Panc1 (cell line): ENCODE results near the gene RFX1. TPM values are rescaled to one million over a fixed set of nuclear protein-coding genes. Genes with fewer than 3 reads are reported as not detected.
A peak's percentile ranks its signal among the peaks of the same experiment; 100 is the strongest.

ENCODE experiments used
- ATAC-seq: fragments of 200-7000 bp; cut with Tn5 transposase; 2 replicates; pipeline ENCODE4 v1.9.1; 2020; ENCODE audit warnings: mild to moderate bottlenecking, moderate library complexity
- BruUV-seq: library from RNA; stranded (reverse); fragments of 400-500 nt; replicated peaks from 2 replicates; lab custom pipeline; 2021; lab: Mats Ljungman, UMichigan
- CTCF ChIA-PET: fragments of 300-600 bp; sonication (Branson Sonifier 250); formaldehyde crosslinking; loops from one replicate; lab custom pipeline; 2022; ENCODE audit warnings: antibody characterized with exemption; lab: Charles Lee
- POLR2A ChIA-PET: fragments of 300-600 bp; sonication (Branson Sonifier 250); formaldehyde crosslinking; loops from one replicate; lab custom pipeline; 2022; ENCODE audit warnings: antibody characterized with exemption; lab: Charles Lee
- DNase-seq: peaks from one replicate; pipeline ENCODE4 v3.0.0-alpha.2; 2010; ENCODE audit warnings: low read depth, low spot score
- H3K27ac ChIP-seq: 2 replicates; pipeline ENCODE4 v1.5.1; 2011; ENCODE audit warnings: mild to moderate bottlenecking, low read length, inconsistent platforms
- H3K27me3 ChIP-seq: fragments of 200-500 bp; sonication (Bioruptor generic); 2 replicates; pipeline ENCODE4 v1.6.0; 2014; ENCODE audit warnings: low read length, inconsistent platforms; ENCODE audit not compliant: control insufficient read depth, insufficient read depth
- H3K36me3 ChIP-seq: fragments of 200-500 bp; sonication (Bioruptor generic); 2 replicates; pipeline ENCODE4 v1.5.1; 2014; ENCODE audit warnings: inconsistent platforms, mild to moderate bottlenecking, low read length, moderate library complexity; ENCODE audit not compliant: control insufficient read depth, insufficient read depth
- H3K4me1 ChIP-seq: 2 replicates; pipeline ENCODE4 v1.5.1; 2011; ENCODE audit warnings: inconsistent platforms, mild to moderate bottlenecking, low read length, moderate library complexity; ENCODE audit not compliant: control insufficient read depth, insufficient read depth
- H3K4me3 ChIP-seq, 2 experiments: 2 replicates each; pipeline ENCODE4 v1.5.1; 2011 to 2012; ENCODE audit warnings: low read depth in 2 of 2, low read length in 2 of 2, mild to moderate bottlenecking in 2 of 2, inconsistent platforms in 1 of 2, moderate library complexity in 1 of 2
- H3K9me3 ChIP-seq: fragments of 200-500 bp; sonication (Bioruptor generic); 2 replicates; pipeline ENCODE4 v1.5.1; 2014; ENCODE audit warnings: low read depth, mild to moderate bottlenecking, inconsistent platforms, low read length, moderate library complexity; ENCODE audit not compliant: control insufficient read depth, insufficient read depth
- POLR2AphosphoS5 ChIP-seq: IDR thresholded peaks from 2 replicates; pipeline ENCODE4 v1.6.1; 2012; ENCODE audit warnings: mild to moderate bottlenecking, low read depth, low read length, moderate library complexity
- SIN3A ChIP-seq: IDR thresholded peaks from 2 replicates; pipeline ENCODE4 v1.6.1; 2012; ENCODE audit warnings: low read depth, mild to moderate bottlenecking, low read length, moderate library complexity, borderline replicate concordance; ENCODE audit not compliant: insufficient read depth
- TCF7L2 ChIP-seq: IDR thresholded peaks from 2 replicates; pipeline ENCODE4 v1.6.1; 2011; ENCODE audit warnings: mild to moderate bottlenecking, low read depth, low read length, inconsistent platforms
- in situ Hi-C: cut with HindIII; loops from 2 replicates; pipeline ENCODE4 v1.10.0; 2016; ENCODE audit warnings: low sequenced_read_pairs, low pct_unique_long_range_greater_than_20kb
- intact Hi-C: fragments of 100-400 bp; cut with micrococcal nuclease; formaldehyde crosslinking; loops from one replicate; pipeline ENCODE4 v1.10.0; 2022; ENCODE audit not compliant: unreplicated experiment
- total RNA-seq: library from RNA; stranded (reverse); gene quantifications from one replicate; pipeline ENCODE4 v1.2.1, GENCODE V29; 2021; ENCODE audit not compliant: unreplicated experiment
- TF ChIP-seq, protein P1 (sequence below): fragments of 450-650 bp; IDR thresholded peaks from 2 replicates; pipeline ENCODE4 v1.5.1; 2017; ENCODE audit warnings: mild to moderate bottlenecking
- TF ChIP-seq, protein P2 (sequence below), 2 experiments: IDR thresholded peaks; 2 replicates each; pipeline ENCODE4 v1.6.1; 2011 to 2012; ENCODE audit warnings: low read depth in 2 of 2, control low read depth in 1 of 2, low read length in 1 of 2, mild to moderate bottlenecking in 1 of 2, moderate library complexity in 1 of 2; ENCODE audit not compliant: insufficient read depth in 1 of 2

Gene RFX1
- total RNA-seq, 1 experiment from 2014 or later, result 15.2 TPM

DNA sequence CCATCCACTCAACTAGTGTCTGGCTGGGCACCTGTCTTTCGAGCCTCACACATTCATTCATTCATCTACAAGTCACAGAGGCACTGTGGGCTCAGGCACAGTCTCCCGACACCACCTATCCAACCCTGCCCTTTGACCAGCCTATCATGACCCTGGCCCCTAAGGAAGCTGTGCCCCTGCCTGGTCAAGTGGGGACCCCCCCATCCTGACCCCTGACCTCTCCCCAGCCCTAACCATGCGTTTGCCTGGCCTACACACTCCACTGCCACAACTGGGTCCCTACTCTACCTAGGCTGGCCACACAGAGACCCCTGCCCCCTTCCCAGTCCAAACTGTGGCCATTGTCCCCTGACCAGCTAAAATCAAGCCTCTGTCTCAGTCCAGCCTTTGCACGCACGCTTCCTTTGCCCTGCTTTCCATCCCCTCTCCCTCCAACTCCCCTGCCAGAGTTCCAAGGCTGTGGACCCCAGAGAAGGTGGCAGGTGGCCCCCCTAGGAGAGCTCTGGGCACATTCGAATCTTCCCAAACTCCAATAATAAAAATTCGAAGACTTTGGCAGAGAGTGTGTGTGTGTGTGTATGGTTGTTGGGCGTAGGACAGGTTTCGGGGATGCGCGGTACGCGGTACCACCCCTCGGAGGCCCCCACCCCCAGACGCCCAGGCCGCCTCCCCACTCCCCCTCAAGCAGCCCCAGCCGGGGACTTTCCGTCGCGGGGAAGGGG, 25.0 kb upstream of the RFX1 start:
- Histone ChIP-seq H3K27me3 (no peaks in the 10 kb centered on the region), H3K36me3 (no peaks in the 10 kb centered on the region; the same call in 1 of the 2 replicates), H3K9me3 (no peaks in the 10 kb centered on the region), H3K27ac (no peak overlapping the region; the same call in 1 of the 2 replicates), H3K4me1 (no peaks in the 10 kb centered on the region), H3K4me3 (peak overlapping the region; percentile 57 to 60)
- DNase-seq (no peak), ATAC-seq (peak; percentile 5)
- intact Hi-C loops (no loop called here), in situ Hi-C loops (no loop called here)
- TF ChIP-seq SIN3A, result no peak
- TF ChIP-seq POLR2AphosphoS5, result no peak
- TF ChIP-seq, protein P1, sequence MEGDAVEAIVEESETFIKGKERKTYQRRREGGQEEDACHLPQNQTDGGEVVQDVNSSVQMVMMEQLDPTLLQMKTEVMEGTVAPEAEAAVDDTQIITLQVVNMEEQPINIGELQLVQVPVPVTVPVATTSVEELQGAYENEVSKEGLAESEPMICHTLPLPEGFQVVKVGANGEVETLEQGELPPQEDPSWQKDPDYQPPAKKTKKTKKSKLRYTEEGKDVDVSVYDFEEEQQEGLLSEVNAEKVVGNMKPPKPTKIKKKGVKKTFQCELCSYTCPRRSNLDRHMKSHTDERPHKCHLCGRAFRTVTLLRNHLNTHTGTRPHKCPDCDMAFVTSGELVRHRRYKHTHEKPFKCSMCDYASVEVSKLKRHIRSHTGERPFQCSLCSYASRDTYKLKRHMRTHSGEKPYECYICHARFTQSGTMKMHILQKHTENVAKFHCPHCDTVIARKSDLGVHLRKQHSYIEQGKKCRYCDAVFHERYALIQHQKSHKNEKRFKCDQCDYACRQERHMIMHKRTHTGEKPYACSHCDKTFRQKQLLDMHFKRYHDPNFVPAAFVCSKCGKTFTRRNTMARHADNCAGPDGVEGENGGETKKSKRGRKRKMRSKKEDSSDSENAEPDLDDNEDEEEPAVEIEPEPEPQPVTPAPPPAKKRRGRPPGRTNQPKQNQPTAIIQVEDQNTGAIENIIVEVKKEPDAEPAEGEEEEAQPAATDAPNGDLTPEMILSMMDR, result no peak
- TF ChIP-seq, protein P2, sequence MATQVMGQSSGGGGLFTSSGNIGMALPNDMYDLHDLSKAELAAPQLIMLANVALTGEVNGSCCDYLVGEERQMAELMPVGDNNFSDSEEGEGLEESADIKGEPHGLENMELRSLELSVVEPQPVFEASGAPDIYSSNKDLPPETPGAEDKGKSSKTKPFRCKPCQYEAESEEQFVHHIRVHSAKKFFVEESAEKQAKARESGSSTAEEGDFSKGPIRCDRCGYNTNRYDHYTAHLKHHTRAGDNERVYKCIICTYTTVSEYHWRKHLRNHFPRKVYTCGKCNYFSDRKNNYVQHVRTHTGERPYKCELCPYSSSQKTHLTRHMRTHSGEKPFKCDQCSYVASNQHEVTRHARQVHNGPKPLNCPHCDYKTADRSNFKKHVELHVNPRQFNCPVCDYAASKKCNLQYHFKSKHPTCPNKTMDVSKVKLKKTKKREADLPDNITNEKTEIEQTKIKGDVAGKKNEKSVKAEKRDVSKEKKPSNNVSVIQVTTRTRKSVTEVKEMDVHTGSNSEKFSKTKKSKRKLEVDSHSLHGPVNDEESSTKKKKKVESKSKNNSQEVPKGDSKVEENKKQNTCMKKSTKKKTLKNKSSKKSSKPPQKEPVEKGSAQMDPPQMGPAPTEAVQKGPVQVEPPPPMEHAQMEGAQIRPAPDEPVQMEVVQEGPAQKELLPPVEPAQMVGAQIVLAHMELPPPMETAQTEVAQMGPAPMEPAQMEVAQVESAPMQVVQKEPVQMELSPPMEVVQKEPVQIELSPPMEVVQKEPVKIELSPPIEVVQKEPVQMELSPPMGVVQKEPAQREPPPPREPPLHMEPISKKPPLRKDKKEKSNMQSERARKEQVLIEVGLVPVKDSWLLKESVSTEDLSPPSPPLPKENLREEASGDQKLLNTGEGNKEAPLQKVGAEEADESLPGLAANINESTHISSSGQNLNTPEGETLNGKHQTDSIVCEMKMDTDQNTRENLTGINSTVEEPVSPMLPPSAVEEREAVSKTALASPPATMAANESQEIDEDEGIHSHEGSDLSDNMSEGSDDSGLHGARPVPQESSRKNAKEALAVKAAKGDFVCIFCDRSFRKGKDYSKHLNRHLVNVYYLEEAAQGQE (IDR thresholded peaks at IDR 0.05; ENCODE audit: insufficient read depth in 1 of 2, low read depth in 2 of 2, low read length in 1 of 2), result no peak
- no peak for TF ChIP-seq TCF7L2
- ChIA-PET POLR2A (interaction anchor here (0.6 kb wide), 1 partner anchor 9 kb away, joined by 3 read pairs; no protein-coding TSS in a partner anchor), CTCF (interaction anchor here (0.6 to 2.3 kb wide), 2 partner anchors 12 to 56 kb away, joined by 3 to 9 read pairs; no protein-coding TSS in a partner anchor)
- no TSS peak for BruUV-seq

DNA sequence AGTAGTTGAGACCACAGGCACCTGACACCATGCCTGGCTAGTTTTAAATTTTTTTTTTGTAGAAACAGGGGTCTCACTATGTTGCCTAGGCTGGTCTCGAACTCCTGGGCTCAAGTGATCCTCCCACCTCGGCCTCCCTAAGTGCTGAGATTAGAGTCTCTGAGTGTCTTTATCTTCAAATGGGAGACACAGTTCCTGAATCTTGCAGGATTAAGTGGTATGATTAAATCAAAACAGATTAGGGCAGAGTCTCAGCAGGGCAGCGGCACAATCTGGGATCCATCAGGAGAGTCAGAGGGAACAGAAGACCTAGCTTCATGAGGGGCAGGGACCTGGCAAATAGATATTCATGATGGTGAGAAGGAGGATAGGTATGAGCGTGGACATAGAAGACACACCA, 22.8 kb upstream of the RFX1 start:
- H3K27me3 ChIP-seq, result no peaks in the 10 kb centered on the region
- no peak for TF ChIP-seq SIN3A
- no peak for TF ChIP-seq POLR2AphosphoS5
- TF ChIP-seq, protein P1, result no peak
- TF ChIP-seq, protein P2 (IDR thresholded peaks at IDR 0.05; ENCODE audit: insufficient read depth in 1 of 2, low read depth in 2 of 2, low read length in 1 of 2), result no peak
- no peak for TF ChIP-seq TCF7L2
- H3K36me3 ChIP-seq, result no peaks in the 10 kb centered on the region; the same call in 1 of the 2 replicates
- in situ Hi-C loops, result no loop called here
- ChIA-PET CTCF (interaction anchor here (0.6 kb wide), 1 partner anchor 22 kb away, joined by 3 read pairs; no protein-coding TSS in a partner anchor), POLR2A (no interaction called here)
- BruUV-seq, result no TSS peak
- H3K4me1 ChIP-seq, result no peaks in the 10 kb centered on the region
- H3K27ac ChIP-seq, result no peak overlapping the region
- intact Hi-C loops, result no loop called here
- no peaks in the 10 kb centered on the region for H3K9me3 ChIP-seq
- ATAC-seq (no peak), DNase-seq (no peak)
- H3K4me3 ChIP-seq, result no peak overlapping the region
